Glutamatergic neuron (in vitro differentiated cells): ENCODE data around the gene PITX3. TPM values are rescaled to one million over a fixed set of nuclear protein-coding genes. Genes with fewer than 3 reads are reported as not detected.
A peak's percentile ranks its signal among the peaks of the same experiment; 100 is the strongest.

ENCODE experiments used
- DNase-seq: peaks from one replicate; pipeline ENCODE4 v3.0.0; 2022
- H3K27ac Mint-ChIP-seq: one replicate; pipeline ENCODE4 v1.8.0; 2020; ENCODE audit warnings: mild to moderate bottlenecking, mixed read lengths, inconsistent platforms; ENCODE audit not compliant: unreplicated experiment
- H3K27me3 Mint-ChIP-seq: one replicate; pipeline ENCODE4 v1.8.0; 2020; ENCODE audit warnings: mild to moderate bottlenecking, moderate library complexity, mixed read lengths, inconsistent platforms; ENCODE audit not compliant: unreplicated experiment
- H3K36me3 Mint-ChIP-seq: one replicate; pipeline ENCODE4 v1.8.0; 2020; ENCODE audit warnings: mild to moderate bottlenecking, mixed read lengths, inconsistent platforms; ENCODE audit not compliant: unreplicated experiment
- H3K4me1 Mint-ChIP-seq: one replicate; pipeline ENCODE4 v1.8.0; 2020; ENCODE audit warnings: mild to moderate bottlenecking, low read depth, mixed read lengths, inconsistent platforms; ENCODE audit not compliant: unreplicated experiment
- H3K4me3 Mint-ChIP-seq: one replicate; pipeline ENCODE4 v1.8.0; 2020; ENCODE audit warnings: mild to moderate bottlenecking, mixed read lengths, inconsistent platforms; ENCODE audit not compliant: unreplicated experiment
- H3K9me3 Mint-ChIP-seq: one replicate; pipeline ENCODE4 v1.8.0; 2020; ENCODE audit warnings: mild to moderate bottlenecking, moderate library complexity, mixed read lengths, inconsistent platforms; ENCODE audit not compliant: unreplicated experiment
- CTCF ChIP-seq: fragments of 200-600 bp; sonication (generic); IDR thresholded peaks from one replicate; pipeline ENCODE4 v1.5.0; 2021; ENCODE audit not compliant: partially characterized antibody, unreplicated experiment
- total RNA-seq: library from RNA; stranded (reverse); fragmentation: NEBNext Ultra II Directional; extraction: Animal tissue kit (Norgen Biotek cat#: 25700); gene quantifications from one replicate; pipeline ENCODE4 v1.2.1, GENCODE V29; 2021; ENCODE audit not compliant: unreplicated experiment

PITX3 gene
- total RNA-seq, 1 donor from 2014 or later, result not detected

GRCh38 chr10:102286216-102286615, 44.9 kb upstream of the PITX3 start:
- TF ChIP-seq CTCF, result no peak
- Mint-ChIP-seq H3K9me3 (peaks cover under 1% of the 10 kb centered on the region), H3K27me3 (peaks cover under 1% of the 10 kb centered on the region), H3K4me1 (peaks cover 37% of the 10 kb centered on the region), H3K4me3 (peak overlapping the region; percentile 61), H3K27ac (no peak overlapping the region), H3K36me3 (no peaks in the 10 kb centered on the region)
- DNase-seq, result no peak

GRCh38 chr10:102285133-102285532, 43.8 kb upstream of the PITX3 start:
- Mint-ChIP-seq H3K27ac (no peak overlapping the region), H3K4me3 (no peak overlapping the region), H3K4me1 (peaks cover 43% of the 10 kb centered on the region), H3K27me3 (peaks cover 7% of the 10 kb centered on the region), H3K9me3 (peaks cover 8% of the 10 kb centered on the region), H3K36me3 (no peaks in the 10 kb centered on the region)
- no peak for TF ChIP-seq CTCF
- no peak for DNase-seq

GRCh38 chr10:102284531-102284930, 43.2 kb upstream of the PITX3 start:
- peaks cover 49% of the 10 kb centered on the region for H3K4me1 Mint-ChIP-seq
- H3K36me3 Mint-ChIP-seq, result no peaks in the 10 kb centered on the region
- H3K4me3 Mint-ChIP-seq, result no peak overlapping the region
- H3K27me3 Mint-ChIP-seq, result peaks cover 7% of the 10 kb centered on the region
- TF ChIP-seq CTCF, result no peak
- H3K27ac Mint-ChIP-seq, result no peak overlapping the region
- DNase-seq, result no peak
- H3K9me3 Mint-ChIP-seq, result peaks cover 8% of the 10 kb centered on the region

GRCh38 chr10:102283890-102284289, 42.6 kb upstream of the PITX3 start:
- Mint-ChIP-seq H3K27ac (no peak overlapping the region), H3K4me1 (peaks cover 52% of the 10 kb centered on the region), H3K4me3 (no peak overlapping the region), H3K36me3 (no peaks in the 10 kb centered on the region), H3K27me3 (peaks cover 7% of the 10 kb centered on the region), H3K9me3 (peaks cover 8% of the 10 kb centered on the region)
- no peak for DNase-seq
- TF ChIP-seq CTCF, result no peak

- peaks cover 8% of the 10 kb centered on the region for H3K9me3 Mint-ChIP-seq
- no peaks in the 10 kb centered on the region for H3K36me3 Mint-ChIP-seq
- H3K27me3 Mint-ChIP-seq, result peaks cover 7% of the 10 kb centered on the region
- DNase-seq, result no peak
- peaks cover 54% of the 10 kb centered on the region for H3K4me1 Mint-ChIP-seq
- no peak for TF ChIP-seq CTCF
- no peak overlapping the region for H3K4me3 Mint-ChIP-seq
- no peak overlapping the region for H3K27ac Mint-ChIP-seq
These were observed 42.2 kb upstream of the PITX3 start for GRCh38 chr10:102283488-102283887.
